Activated naive CD4-positive, alpha-beta T cell (primary cell): ENCODE data around the gene PACSIN1.
"Not testable (repeated sequence)": the region's sequence is repeated elsewhere in the genome, so short reads cannot be mapped to it uniquely, and the experiment has no call there.

Experiments used
- DNase-seq, 4 experiments: peaks; one replicate each; lab custom pipeline; 2025; lab: John Stamatoyannopoulos, UW

Gene PACSIN1

DNA sequence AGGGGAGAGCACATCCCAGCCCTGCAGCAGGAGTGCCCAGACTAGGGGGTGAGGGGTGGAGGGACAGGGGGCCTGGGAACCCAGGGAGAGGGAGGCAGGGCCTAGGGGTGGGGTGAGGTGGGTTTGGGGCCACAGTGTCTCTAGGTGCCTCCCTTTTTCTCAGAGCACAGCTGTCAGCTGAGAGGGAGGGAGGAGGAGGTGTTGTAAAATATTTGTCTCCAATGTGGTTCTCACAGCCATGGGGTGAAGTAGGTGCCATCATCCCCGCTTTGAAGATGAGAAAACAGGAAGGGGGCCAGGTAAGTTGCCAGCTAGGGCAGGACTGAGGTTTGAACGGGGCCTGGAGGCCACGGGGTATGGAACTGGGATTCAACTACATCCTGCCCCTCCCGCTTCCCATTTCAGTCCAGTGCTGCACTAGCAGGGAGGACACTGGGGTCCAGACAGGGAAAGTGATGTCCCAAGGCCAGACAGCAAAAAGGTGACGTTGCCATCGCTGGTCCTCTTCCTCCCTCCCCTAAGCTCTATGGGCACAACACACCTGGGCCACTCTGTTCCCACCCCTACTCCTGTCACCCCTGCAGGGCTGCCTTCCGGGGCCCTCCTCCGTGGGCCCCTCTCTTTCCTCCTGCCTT lies 20.3 kb downstream of the PACSIN1 start:
- no peak for DNase-seq

DNA sequence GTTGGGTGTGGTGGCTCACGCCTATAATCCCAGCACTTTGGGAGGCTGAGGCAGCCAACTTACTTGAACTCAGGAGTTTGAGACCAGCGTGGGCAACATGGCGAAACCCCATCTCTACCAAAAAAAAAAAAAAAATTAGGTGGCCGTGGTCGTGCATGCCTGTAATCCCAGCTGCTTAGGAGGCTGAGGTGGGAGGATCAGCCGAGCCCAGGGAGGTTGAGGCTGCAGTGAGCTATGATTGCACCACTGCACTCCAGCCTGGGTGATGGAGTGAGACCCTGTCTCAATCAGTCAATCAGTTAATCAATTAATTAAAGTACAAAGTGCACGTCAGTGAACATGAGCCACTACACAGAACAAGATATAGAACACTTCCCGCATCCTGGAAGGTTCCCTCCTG lies 21.0 kb downstream of the PACSIN1 start:
- not testable (repeated sequence) for DNase-seq

DNA sequence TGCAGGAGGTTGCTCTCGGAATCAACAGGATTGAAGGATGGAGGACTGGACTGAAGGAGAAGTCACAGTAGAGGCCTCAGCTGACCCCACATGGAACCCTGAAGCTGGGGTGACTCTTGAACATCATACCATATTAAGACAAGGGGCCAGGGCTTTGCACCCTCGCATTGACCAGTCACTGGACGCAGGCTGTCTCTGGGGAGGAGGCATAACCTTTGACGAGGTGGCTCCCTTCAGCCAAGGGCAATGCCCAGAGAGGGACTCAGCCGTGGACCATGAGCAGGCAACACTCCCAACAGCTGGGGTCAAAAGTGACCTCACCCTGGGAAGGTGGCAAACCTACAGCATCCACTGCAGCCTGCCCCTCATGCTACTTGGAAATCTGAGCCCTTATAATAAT lies 21.7 kb downstream of the PACSIN1 start:
- DNase-seq: no peak

DNA sequence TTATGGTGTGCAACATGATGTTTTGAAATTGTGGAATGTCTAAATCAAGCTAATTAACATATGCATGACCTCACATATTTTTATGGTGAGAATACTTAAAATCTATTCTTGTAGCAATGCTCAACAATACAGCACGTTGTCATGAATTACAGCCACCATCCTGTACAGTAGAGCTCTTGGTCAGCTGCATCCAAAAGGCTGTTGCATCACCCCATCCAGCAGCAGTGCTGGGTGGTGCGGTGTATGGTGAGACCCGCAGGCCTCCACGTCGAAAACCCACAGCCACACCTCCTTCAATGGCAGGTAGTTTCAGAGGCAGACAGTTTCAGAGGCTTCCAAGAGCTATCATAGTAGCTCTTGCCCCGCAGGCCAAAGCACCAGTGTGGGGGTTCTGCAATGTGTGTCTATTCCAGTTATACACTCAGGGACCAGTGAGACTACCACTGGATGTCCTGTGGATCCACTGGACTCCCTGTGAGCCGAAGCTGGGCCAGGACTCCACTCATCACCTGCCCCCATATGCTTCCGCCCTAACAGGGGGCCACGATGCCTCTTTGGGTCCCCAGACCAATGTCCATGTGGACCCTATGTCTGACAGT lies 23.4 kb downstream of the PACSIN1 start:
- no peak for DNase-seq

DNA sequence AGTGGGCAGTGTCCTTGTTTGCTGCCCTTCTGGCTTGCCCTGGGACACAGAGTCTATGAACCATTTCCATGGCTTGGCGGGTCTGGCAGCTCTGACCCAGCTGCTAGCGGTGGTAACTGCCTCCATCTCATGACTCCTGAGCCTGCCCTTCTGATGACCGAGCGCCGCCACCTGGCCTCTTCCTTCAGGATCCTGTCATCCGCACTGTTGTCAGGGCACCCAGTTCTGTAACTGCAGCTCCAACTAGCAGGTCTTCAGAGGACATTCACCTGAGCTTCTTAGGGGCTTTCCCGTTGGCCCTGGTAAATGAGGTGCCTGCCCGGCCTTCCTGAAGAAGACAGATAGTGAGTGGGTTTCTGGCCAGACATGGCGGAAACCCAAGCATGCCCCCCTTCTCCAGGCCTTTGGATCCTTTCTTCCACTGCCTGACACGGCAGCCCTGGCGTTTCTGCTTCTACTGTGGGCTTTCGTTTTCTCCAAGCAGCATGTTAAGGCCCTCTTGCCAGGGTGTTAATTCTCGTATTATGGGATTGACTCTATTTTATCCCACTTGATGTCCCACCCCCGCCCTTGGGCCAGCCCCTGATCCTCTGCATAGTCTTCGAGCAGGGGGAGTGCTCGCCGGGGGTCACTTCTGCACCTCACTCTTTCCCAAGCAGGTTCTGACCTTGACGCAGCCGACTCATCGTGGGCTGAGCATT lies 24.7 kb downstream of the PACSIN1 start:
- no peak for DNase-seq

DNA sequence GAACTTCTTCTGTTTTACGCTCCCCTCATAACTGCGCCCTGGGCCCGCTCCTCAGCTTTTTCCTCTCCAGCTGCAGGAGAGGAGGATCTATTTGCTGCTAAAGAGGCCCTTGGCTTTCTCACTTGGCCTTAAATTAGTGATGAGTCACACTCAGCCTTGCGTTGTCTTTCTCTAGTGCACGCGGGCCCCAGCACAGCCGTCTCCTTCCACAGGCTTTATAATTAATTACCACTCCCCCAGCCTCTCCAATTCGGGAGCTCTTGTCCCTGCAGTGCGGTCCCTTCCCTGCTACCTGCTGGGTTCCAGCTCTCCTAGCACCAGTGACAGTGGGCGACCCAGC lies 25.2 kb downstream of the PACSIN1 start:
- DNase-seq: no peak

DNA sequence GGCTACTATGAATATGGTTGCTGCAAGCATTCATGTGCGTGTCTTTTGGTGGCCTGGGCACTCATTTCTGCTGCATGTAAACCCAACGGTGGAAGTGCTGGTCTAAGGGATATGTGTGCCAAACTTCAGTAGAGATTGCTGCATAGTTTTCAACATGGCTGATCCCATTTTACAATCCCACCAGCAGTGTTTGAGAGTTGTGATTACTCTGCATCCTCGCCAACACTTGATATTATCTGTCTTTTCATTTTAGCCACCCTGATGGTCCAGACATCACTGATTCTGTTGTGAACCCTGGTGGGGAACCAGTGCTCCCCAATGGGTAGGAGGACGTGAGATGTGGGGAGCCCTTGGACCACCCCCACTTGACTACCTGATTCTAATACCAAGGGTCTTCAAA lies 27.5 kb downstream of the PACSIN1 start:
- no peak for DNase-seq

DNA sequence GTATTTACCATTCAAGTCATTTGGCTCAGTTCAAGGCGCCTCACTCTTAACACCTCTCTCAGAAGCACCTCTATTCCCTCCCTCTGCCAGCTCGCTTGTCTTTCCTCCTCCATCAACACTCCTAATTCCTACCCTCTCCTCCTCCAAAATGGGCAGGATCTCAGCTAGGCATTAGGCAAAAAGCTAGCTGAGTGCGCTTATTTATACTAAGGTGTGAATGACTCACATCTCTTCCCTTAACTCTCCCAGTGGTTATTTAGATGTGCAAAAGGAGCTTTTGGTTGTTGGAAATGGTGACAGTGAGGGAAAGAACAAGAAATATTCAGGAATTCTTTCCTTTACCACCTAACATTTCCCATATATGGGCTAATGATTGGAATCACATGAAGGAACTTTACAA lies 29.1 kb downstream of the PACSIN1 start:
- DNase-seq: no peak

DNA sequence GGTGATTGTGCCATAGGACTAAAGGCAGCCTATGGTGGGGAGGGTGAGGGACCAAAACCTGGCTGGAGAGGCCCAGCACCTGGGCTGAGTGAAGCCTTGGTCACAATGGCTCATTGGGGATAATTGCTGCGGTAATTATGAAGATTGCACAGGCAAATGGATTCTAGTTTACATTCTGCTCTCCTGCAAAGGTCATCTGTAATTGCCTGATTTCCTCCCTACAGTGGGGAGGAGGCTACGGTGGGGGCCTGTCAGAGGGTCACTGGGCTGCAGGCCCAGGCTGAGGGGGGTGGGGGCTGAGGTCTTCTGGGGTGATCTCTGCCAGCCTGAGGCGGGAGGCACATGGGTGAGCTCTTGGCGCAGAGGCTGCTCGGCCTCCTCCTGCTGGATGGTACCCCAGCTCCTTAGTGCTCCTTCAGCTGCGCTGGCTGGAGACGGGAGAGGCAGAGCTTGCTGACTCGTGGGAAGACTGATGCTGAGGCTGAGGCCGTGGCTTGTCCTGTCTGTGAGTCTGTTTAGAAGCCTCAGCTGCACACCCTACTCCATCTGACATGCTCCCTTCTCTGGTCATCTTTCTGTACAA lies 30.3 kb downstream of the PACSIN1 start:
- no peak for DNase-seq

DNA sequence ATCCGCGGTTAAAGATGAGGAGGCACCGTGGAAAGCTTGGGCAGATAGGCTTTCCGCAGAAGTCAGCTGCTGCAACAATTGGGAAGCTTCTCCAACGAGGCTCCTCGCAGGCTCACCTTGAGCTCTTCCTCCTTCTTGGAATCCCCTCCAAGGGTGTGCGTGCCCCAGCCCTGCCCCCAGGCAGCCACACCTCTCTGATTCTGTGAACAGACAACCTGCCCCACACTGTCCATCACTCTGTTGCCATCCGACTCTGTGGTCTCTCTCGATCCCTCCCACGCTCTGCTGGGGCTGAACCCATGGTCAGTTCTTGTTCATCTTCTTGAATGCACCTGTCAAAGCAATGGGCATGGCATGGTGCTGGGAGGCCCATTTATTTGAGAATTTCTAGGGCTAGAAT lies 31.5 kb downstream of the PACSIN1 start:
- no peak for DNase-seq

DNA sequence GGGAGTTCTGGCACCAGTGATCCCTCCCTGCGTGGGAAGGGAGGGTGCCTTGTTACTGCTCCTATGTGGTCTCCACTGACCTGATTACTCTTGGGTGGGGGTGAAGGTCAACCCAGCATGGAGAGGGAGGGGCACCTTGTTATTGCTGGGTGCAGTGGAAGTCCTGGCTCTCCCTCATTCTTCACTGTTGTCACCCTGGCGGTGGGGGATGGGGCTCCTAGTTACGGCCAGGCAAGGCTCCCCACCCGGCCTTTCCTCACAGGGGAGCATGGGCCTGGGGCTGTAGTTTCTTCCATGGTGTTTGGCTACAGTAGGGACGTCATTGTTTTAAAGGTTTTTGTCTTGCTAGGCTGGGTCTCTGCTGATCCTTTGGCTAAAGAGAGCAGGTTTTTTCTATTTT lies 40.8 kb downstream of the PACSIN1 start:
- no peak for DNase-seq

DNA sequence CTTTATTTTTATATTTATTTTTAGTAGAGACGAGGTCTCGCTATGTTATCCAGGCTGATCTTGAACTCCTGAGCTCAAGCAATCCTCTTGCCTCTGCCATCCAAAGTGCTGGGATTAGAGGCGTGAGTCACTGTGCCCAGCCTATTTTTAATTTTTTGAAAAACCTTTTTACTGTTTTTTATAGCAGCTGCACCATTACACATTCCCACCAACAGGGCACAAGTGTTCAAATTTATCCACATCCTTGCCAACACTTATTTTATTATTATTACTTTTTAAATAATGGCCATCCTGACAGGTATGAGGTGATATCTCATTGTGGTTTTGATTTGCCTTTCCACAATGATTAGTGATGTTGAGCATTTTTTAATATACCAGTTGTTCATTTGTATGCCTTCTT lies 42.5 kb downstream of the PACSIN1 start:
- no peak for DNase-seq

DNA sequence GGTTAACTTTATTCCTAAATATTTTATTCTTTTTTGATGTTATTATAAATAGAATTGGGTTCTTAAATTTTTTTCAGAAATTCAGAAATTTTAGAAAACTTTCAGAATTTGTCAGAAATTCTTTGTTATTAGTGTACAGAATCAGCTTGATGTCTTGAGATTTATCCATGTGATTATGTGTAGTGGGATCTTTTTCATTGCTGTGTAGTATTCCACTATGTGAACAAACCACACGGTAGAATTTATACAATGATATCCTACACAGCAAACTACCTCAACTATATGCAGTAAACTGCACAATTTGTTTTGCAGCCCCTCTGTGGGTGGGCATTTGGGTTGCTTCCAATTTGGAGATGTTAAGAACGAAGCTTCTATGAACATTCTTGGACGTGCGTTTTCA lies 43.9 kb downstream of the PACSIN1 start:
- no peak for DNase-seq

DNA sequence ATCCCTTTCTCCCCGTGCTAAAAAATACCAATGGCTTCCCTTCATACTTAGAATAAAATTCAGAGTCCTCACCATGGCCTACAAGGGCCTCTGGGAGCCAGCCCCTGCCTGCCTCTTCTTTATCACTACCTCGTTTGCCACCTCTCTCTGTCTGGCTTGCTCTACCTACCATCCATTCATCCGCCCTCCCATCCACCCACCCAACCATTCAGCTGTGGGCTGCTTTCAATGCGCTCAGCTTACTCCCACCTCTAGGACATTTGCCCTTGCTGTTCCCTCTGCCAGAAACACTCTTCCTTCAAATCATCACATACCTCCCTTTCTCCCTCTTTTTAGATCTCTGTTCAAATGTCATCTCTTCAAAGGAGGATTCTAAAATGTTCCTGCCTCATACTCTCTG lies 44.4 kb downstream of the PACSIN1 start:
- DNase-seq: no peak

DNA sequence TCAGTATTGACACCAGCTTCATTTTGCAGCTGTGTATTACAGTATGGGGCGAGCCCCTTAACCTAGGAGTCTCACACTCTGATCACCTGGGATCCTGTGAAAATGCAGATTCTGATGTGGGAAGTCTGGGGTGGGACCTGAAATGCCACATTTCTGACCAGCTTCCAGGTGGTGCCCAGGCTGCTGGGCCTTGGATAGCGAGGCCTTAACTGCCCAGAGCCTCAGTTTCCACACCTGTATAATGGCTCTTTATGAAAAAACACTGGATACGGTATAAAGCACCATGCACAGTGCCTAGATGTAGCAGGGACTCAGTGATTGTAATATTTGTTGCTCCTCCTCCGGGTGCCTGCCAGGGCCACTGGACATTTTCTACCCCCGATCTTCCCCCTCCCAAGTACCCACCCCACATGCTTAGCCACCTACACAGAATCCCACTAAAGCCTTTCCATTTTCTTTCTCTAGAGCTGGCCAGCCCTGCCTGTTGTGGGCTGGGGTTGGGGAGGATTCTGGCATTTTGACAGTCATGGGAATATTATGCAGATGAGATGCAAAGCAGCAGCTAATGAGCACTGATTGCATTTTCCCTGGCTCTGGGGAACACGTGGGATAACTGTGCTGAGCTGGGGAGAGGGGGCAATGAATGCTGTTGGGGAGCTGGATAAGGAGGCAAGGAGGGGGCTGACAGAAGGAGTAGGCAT lies 45.5 kb downstream of the PACSIN1 start:
- no peak for DNase-seq

DNA sequence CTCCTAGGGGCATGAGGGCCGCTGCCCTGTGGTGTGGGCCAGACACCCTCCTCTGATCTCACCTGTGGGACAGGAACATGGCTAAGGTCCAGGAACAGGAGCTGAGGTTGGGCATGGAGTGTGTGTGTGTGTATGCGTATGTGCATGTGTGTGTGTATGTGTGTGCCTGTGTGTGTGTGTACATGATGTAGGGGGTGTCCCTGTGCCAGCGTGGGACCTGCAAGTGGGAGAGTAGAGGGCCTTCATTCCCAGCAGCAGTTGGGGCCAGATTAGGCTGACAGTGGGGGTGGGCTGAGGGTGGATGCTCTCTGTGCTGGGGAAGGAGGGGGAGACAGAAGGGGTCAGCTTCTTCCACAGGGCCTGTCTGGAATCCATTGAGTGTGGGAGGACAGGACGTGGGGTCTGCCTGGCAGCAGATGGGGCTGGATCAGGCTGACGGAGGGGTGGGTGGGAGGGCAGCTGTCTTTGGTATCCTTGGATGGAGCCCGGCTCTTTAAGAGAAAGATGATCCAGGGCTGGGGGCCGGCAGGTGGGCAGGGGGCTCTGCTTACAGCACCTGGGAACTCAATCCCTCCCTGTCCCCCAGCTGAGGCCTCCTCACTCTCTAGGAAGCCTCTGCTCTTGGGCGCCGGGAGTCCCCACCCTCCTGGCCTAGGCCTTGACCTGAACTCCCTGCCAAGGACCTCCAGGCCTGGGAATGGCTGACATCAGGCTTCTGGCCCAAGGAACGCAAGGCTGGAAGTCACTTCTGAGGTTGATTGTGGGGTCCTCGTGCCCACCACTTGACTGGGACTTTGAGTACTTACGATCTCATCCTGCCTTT lies 46.2 kb downstream of the PACSIN1 start:
- DNase-seq: no peak

DNA sequence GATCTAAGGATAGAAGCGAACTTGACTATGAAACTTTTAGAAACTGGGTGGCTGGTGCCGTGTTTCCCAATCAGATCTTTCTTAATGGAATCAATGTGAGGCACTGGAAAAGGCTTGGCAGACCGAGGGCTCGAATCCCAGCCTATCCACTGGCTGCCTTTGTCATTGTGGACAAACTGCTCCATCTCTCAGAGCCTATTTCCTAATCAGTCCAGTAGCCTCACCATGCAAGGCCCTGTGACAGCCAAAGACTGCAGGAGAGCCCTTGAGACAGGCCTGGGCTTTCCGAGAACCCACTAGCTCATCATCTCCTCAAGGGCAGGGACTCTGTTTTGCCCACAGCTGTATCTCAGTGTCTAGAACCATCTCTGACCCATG lies 46.9 kb downstream of the PACSIN1 start:
- DNase-seq: no peak

DNA sequence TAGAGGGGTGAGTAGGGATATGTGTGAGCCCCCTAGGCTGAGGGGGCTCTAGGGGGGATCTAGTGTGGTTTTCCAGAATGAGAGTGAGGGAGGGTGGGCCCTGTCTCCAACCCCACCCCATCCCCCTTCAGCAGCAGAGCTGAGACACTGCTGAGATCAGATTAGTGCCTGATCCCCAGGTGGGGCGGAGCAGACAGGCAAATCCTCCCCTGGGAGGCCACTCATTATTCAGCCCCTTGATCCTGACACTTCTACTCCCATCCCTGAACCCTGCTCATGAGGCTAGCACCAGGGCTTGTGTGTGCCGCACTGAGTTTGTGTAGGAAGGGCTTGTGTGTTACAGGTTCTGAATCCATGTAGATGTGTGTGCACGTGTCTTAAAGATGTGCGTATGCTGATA lies 47.8 kb downstream of the PACSIN1 start:
- DNase-seq: no peak

DNA sequence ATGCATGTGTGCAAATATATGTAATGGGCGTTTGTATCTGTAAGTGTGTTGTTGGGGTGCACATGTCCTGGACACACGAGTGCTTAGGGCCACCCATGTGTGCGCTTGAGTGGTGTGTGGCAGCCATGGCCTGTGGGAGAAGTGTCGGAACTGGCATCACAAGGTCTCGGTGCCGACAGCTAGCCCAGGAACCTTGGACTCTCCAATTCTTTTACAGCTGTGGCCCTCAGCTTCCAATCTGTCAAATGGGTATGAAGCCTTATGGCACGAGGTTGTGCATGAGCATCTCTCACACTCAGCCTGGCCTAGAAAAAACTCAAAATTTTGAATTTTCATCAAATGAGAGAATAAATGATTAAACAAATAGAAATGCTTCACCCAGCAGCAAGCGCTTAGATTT lies 48.2 kb downstream of the PACSIN1 start:
- DNase-seq: no peak

DNA sequence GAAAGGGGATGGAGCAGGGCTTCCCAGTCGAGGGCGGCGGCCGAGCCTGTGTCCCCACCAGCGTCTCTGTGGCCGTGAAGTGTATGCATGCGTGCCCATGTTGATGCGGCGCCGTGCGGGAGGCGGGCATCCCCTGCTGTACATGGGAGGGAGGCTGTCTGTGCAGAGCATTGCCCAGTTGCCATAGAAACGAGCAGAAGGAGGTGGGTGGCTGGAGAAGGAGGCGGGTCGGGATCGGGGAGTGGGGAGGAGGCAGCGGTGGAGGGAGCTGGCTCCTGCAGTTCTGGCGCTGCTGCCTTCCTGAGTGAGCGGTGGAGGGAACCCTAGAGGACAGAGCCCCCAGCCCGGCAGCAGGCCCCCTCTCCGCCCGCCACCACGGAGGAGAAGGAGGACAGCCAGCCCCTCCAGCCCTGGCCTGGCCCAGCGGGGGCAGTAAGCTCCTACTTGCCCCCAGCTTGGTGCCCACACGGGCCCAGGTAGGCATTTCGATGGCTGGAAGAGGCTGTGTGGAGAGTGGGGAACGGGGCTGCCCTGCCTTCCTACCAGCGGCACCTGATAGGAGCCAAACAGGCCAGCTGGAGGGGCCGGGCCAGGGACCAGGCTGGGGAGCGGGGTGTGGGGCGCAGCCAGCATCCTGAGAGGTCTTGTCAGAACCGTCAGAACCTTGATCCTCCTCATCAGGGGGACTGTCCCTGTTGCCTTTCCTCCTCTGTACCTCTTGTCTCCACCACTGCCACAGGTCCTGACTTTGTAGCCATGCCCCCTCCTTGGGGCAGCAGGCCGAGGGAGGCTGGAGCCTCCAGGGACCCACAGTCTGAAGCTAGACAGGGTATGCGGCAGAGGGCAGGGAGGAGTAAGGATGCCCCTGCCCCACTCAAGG lies 49.0 kb downstream of the PACSIN1 start:
- DNase-seq: no peak
